Measurements from ENCODE around the gene MAP7.

The MAP7 gene

DNA sequence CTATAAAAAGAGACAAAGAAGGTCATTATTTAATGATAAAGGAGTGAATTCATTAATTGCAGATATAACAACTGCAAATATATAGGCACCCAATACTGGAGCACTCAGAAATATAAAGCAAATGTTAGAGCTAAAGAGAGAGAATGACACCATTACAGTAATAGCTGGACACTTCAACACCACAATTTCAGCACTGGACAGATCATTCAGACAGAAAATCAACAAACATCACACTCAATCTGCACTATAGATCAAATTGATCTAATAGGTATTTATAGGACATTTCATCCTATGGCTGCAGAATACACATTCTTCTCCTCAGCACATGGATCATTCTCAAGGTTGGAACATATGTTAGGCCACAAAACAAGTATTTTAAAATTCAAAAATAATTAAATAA lies 72.7 kb downstream of the MAP7 start:
- no peak overlapping the region for H3K27ac ChIP-seq
- TF ChIP-seq ZFX (IDR thresholded peaks at IDR 0.05), result no peak
- TF ChIP-seq, protein P1, sequence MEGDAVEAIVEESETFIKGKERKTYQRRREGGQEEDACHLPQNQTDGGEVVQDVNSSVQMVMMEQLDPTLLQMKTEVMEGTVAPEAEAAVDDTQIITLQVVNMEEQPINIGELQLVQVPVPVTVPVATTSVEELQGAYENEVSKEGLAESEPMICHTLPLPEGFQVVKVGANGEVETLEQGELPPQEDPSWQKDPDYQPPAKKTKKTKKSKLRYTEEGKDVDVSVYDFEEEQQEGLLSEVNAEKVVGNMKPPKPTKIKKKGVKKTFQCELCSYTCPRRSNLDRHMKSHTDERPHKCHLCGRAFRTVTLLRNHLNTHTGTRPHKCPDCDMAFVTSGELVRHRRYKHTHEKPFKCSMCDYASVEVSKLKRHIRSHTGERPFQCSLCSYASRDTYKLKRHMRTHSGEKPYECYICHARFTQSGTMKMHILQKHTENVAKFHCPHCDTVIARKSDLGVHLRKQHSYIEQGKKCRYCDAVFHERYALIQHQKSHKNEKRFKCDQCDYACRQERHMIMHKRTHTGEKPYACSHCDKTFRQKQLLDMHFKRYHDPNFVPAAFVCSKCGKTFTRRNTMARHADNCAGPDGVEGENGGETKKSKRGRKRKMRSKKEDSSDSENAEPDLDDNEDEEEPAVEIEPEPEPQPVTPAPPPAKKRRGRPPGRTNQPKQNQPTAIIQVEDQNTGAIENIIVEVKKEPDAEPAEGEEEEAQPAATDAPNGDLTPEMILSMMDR (conservative IDR thresholded peaks at IDR 0.05), result no peak

DNA sequence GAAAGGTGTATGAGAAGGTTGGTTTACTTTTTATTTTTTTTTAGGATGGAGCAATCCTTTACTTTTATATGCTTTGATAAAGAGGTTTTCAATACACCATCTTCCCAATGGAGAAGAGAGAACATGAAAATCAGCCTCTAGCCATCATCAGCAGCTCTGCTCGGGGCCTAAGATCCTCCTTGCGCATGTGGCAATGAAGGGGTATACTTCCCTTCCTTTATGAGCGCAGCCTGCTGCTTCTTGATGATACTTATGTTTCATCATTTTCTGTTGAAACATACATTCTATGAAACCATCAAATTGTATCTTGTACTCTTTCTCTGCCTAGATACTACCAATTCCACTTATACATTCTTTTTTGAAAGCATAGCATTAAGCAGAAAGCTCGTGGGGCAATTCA lies 74.5 kb downstream of the MAP7 start:
- H3K27ac ChIP-seq, result no peak overlapping the region
- no peak for TF ChIP-seq ZFX (IDR thresholded peaks at IDR 0.05)
- TF ChIP-seq, protein P1 (conservative IDR thresholded peaks at IDR 0.05), result no peak

DNA sequence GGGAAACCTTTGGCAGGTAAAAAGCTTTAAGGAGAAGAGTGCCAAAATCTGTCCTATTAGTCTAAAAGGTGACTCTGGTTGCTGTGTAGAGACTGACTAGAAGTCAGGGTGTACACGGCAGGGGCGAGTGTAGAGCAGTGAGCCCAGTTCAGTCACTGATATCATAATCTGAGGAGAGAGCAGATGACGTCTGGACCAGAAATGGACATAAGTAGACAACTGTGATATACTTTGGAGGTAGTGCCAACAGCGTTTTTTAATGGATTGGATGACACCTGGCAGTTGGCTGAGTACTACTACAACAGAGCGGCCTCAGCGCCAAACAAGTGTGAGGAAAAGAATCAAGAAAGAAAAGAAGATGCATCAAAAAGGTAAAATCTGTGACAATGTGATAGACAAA lies 76.0 kb downstream of the MAP7 start:
- TF ChIP-seq ZFX (IDR thresholded peaks at IDR 0.05), result no peak
- TF ChIP-seq, protein P1 (conservative IDR thresholded peaks at IDR 0.05), result no peak
- no peak overlapping the region for H3K27ac ChIP-seq

DNA sequence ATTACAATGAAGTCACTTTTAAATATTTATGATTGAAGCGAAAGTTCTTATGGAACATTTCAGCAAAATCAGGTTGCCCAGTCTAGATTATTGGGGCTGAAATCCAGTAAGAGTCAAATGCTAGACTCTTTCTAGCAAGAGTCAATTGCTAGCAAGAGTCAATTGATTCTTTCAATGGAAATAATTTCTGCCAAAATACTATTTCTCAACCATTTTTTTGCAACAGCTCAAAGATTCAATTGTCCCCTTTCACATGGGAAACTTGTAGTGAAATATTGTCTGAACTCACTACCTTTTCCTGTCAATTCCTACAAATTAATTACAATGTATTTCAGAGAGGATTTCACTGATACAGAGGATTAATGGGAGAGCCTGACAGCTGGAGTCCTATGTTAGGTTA lies 78.3 kb downstream of the MAP7 start:
- TF ChIP-seq, protein P1 (conservative IDR thresholded peaks at IDR 0.05), result no peak
- TF ChIP-seq ZFX (IDR thresholded peaks at IDR 0.05), result no peak
- H3K27ac ChIP-seq, result no peak overlapping the region

DNA sequence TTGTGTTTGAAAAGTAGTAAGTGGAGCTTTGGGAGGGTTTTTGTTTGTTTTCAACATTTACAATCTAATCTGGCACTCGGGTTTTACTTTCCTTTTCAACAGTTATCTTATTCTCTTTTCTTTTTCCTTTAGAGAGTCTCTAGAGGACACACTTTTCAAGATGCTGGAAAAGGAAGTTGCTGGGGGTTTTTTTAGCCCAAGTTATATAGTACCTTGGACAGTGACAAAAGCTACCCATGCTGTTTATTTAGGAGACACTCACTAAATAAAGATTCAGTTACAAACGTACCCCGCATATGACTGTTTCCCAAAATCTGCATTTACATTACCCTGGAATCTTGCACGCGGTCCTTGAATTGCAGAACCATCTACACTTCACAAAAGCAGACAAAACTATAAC lies 78.8 kb downstream of the MAP7 start:
- TF ChIP-seq ZFX (IDR thresholded peaks at IDR 0.05), result no peak
- TF ChIP-seq, protein P1 (conservative IDR thresholded peaks at IDR 0.05), result no peak

DNA sequence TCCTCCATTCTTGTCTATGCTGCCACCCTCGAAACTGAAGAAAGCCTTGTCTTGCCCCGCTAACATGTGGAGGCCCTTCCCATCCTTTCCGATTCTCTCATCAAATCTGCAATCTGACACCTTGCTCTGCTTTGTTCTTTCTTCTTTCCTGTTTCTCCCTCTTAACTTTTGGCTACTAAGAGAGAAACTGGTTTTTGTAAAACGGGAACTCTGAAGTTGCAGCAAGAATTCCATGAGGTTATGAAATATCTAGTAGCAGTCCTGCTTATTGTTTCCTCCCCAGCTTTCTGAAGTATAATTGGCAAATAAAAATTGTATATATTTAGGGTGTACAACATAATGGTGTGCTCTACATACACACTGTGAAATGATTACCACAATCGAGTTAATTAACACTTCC lies 80.2 kb downstream of the MAP7 start:
- H3K27ac ChIP-seq, result no peak overlapping the region
- TF ChIP-seq, protein P1 (conservative IDR thresholded peaks at IDR 0.05), result no peak
- no peak for TF ChIP-seq ZFX (IDR thresholded peaks at IDR 0.05)

More for the DNA sequence above, 78.8 kb downstream of the MAP7 start:
- no peak overlapping the region for H3K27ac ChIP-seq

DNA sequence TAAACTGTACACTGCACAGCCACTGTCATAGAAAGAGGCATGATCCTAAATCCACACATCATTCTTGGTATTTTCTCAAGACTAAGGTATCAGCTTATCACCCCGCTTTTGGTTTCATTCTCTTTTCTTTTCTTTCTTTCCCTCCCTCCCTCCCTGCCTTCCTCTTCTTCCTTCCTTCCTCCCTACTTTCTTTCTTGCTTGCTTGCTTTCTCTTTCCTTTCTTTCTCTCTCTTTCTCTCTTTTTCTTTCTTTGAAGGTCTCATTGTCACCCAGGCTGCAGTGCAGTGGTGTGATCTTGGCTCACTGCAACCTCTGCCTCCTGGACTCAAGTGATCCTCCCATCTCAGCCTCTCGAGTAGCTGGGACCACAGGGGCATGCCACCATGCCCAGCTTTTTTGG lies 81.1 kb downstream of the MAP7 start:
- TF ChIP-seq ZFX (IDR thresholded peaks at IDR 0.05), result no peak
- TF ChIP-seq, protein P1 (conservative IDR thresholded peaks at IDR 0.05), result no peak
- no peak overlapping the region for H3K27ac ChIP-seq
